Transverse colon (tissue), 4 donors: Measurements from ENCODE around the gene PGS1. TPM values are rescaled to one million over a fixed set of nuclear protein-coding genes. Genes with fewer than 3 reads are reported as not detected.

Experiments
- DNase-seq: peaks from one replicate; pipeline ENCODE4 v3.0.0-alpha.2; 2019
- H3K27ac ChIP-seq, 4 donors: fragments of 200-600 bp; sonication (generic); 2 replicates each; pipeline ENCODE4 v1.5.1; 2016 to 2018; ENCODE audit warnings: inconsistent platforms in 4 of 4
- H3K27me3 ChIP-seq: fragments of 200-600 bp; sonication (generic); 2 replicates; pipeline ENCODE4 v1.5.1; 2017; ENCODE audit warnings: inconsistent platforms
- H3K36me3 ChIP-seq, 4 donors: fragments of 200-600 bp; sonication (generic); 2 replicates each; pipeline ENCODE4 v1.5.1; 2017 to 2019; ENCODE audit warnings: inconsistent platforms in 4 of 4
- H3K4me1 ChIP-seq, 4 donors: fragments of 200-600 bp; sonication (generic); 2 replicates each; pipeline ENCODE4 v1.5.1; 2017 to 2020; ENCODE audit warnings: inconsistent platforms in 4 of 4
- H3K4me3 ChIP-seq, 4 donors: fragments of 200-600 bp; sonication (generic); 1 replicate in 1 of 4; 2 replicates in 3 of 4; pipeline versions ENCODE4 v1.5.1 to v1.6.1; 2017 to 2019; ENCODE audit warnings: inconsistent platforms in 4 of 4
- H3K9me3 ChIP-seq, 2 donors: fragments of 200-600 bp; sonication (generic); 2 replicates each; pipeline ENCODE4 v1.5.1; 2017 to 2019; ENCODE audit warnings: inconsistent platforms in 2 of 2
- EP300 ChIP-seq: sonication (generic); formaldehyde crosslinking; IDR thresholded peaks from one replicate; pipeline ENCODE4 v1.6.1; 2017; ENCODE audit warnings: antibody characterized with exemption, low read depth
- POLR2A ChIP-seq: fragments of 450-650 bp; IDR thresholded peaks from one replicate; pipeline ENCODE4 v1.6.1; 2016; ENCODE audit warnings: antibody characterized with exemption, mild to moderate bottlenecking, moderate library complexity
- POLR2AphosphoS5 ChIP-seq, 3 donors: sonication (generic); formaldehyde crosslinking; IDR thresholded peaks; one replicate each; pipeline ENCODE4 v1.6.1; 2016; ENCODE audit warnings: antibody characterized with exemption in 3 of 3
- WGBS, 2 donors: methylation state at CpG; one replicate each; pipeline ENCODE4 v1.1.5; 2018; ENCODE audit warnings: low coverage in 1 of 2; 5-methylcytosine and 5-hydroxymethylcytosine counted together
- in situ Hi-C, 4 donors: fragments of 200-750 bp; cut with MboI; loops; one replicate each; pipeline versions ENCODE4 v1.15.0 to v1.15.1; 2017; ENCODE audit warnings: low sequenced_read_pairs in 3 of 4, low pct_ligation_motif_present in 1 of 4, low pct_unique_long_range_greater_than_20kb in 1 of 4
- intact Hi-C: fragments of 100-400 bp; cut with DNase I; formaldehyde crosslinking; loops from one replicate; pipeline ENCODE4 v1.15.1; 2023; ENCODE audit warnings: low total_unique reads
- total RNA-seq, 4 donors: library from RNA; depleted of rRNA; stranded (reverse); fragments of >200 nt; gene quantifications; one replicate each; pipeline ENCODE4 v1.1.0, GENCODE V29; 2016
- TF ChIP-seq, protein P1 (sequence below), 5 experiments: fragments of 200-600 bp in 3 of 5; fragments of 450-650 bp in 2 of 5; sonication (generic) in 3 of 5; IDR thresholded peaks; 1 replicate in 2 of 5; 2 replicates in 3 of 5; pipeline ENCODE4 v1.5.1; 2016 to 2017; ENCODE audit warnings: antibody characterized with exemption in 5 of 5, inconsistent platforms in 3 of 5, mild to moderate bottlenecking in 2 of 5, moderate library complexity in 1 of 5

The PGS1 gene
- total RNA-seq, 4 donors from 2014 or later: 32.1 to 77.6 (median 60.1) TPM

DNA sequence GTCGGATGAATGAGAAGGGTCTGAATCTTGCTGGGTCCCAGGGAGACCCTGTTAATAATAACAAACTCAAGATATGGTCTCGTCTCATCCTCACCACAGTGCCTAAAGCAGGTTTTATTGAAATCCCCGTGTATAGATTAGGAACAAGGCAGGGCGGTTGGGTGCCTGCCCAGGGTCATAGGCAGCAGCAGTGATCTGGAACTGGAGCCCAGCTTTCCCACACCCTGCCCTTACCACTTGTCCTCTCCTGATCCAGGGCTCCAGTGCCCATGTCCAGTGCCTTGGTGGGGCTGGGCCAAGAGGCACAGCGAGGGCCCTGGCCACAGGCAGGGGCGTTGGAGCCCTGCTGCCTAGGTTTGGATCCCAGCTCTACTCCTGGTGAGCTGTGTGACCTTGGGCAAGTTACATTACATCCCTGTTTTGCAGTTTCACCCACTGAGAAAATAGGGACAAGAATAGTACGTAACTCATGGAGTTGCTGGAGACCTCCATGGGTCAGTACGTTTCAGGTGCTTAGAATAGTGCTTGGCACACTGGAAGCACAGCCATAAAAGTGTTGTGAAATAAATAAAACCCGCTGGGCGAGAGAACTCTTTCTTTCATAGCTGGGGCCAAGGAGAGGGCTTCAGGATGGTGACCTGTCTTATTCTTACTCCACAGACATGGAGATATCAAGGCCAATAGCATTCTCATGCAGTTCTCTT, 32.5 kb upstream of the PGS1 start:
- Histone ChIP-seq H3K4me3 (no peak overlapping the region), H3K4me1 (peaks cover 25 to 55% (median 32%) of the 10 kb centered on the region in 4 donors), H3K27ac (no peak overlapping the region), H3K9me3 (no peaks in the 10 kb centered on the region), H3K36me3 (no peaks in the 10 kb centered on the region), H3K27me3 (no peaks in the 10 kb centered on the region)
- intact Hi-C loops (no loop called here), in situ Hi-C loops (no loop called here)
- DNase-seq: no peak
- 67 to 80% methylated on average over 2 to 8 of the region's 10 CpGs for WGBS, 2 donors
- TF ChIP-seq POLR2AphosphoS5 (IDR thresholded peaks at IDR 0.05) (no peak), EP300 (no peak), POLR2A (no peak)
- TF ChIP-seq, protein P1, sequence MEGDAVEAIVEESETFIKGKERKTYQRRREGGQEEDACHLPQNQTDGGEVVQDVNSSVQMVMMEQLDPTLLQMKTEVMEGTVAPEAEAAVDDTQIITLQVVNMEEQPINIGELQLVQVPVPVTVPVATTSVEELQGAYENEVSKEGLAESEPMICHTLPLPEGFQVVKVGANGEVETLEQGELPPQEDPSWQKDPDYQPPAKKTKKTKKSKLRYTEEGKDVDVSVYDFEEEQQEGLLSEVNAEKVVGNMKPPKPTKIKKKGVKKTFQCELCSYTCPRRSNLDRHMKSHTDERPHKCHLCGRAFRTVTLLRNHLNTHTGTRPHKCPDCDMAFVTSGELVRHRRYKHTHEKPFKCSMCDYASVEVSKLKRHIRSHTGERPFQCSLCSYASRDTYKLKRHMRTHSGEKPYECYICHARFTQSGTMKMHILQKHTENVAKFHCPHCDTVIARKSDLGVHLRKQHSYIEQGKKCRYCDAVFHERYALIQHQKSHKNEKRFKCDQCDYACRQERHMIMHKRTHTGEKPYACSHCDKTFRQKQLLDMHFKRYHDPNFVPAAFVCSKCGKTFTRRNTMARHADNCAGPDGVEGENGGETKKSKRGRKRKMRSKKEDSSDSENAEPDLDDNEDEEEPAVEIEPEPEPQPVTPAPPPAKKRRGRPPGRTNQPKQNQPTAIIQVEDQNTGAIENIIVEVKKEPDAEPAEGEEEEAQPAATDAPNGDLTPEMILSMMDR (IDR thresholded peaks at IDR 0.05): no peak

DNA sequence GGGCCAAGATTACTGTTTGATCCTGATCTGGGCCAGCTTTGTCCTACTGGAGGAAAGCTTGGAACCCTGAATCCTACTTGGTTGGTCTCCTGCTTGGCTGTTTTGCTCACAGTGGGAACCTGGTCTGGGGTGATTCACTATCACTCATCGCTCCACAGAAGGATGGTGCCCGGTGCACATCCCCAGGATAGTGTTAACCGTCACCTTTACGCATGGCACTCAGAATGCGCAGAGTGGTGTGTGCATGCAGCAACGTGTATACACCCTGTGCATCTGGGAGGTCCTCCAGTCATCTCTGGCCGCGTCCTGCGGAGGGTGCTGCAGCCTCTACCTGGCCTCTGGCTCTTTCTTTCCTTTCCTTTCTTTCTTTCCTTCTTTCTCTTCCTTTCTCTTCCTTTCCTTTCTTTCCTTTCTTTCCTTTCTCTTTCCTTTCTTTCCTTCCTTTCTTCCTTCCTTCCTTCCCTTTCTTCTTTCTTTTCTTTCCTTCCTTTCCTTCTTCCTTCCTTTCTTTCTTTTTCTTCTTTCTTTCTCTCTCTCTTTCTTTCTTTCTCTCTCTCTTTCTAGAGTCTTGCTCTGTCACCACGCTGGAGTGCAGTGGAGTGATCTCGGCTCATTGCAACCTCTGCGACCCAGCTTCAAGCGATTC, 31.7 kb upstream of the PGS1 start:
- intact Hi-C loops: no loop called here
- no peaks in the 10 kb centered on the region for H3K36me3 ChIP-seq
- no peaks in the 10 kb centered on the region for H3K27me3 ChIP-seq
- TF ChIP-seq POLR2AphosphoS5 (IDR thresholded peaks at IDR 0.05): no peak
- TF ChIP-seq EP300: no peak
- TF ChIP-seq, protein P1 (IDR thresholded peaks at IDR 0.05): no peak
- TF ChIP-seq POLR2A: no peak
- H3K27ac ChIP-seq: no peak overlapping the region
- peaks cover 21 to 56% (median 28%) of the 10 kb centered on the region in 4 donors for H3K4me1 ChIP-seq
- 88 to 90% methylated on average over 10 to 13 of the region's 13 CpGs for WGBS, 2 donors
- in situ Hi-C loops: no loop called here
- DNase-seq: no peak
- H3K9me3 ChIP-seq: no peaks in the 10 kb centered on the region
- no peak overlapping the region for H3K4me3 ChIP-seq

DNA sequence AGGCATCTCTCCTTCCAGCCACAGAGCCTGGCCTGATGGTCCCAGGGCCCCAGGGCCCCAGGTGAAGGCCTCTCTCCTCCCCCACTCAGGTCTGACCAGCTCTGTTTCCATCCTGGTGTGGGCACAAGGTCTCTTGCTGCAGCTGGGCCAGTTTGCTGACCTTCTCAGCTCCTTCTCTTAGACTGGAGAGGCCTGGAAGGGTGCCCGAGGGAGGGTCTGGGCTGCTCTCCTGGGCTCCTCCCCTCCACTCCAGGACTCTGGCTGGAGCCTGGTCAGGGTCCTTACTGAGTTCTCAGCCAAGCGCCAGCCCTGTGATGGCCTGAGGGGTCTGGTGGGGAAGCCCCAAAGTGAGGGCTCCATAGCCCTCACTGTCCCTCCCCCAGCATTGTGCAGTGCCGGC, 31.0 kb upstream of the PGS1 start:
- in situ Hi-C loops (no loop called here), intact Hi-C loops (no loop called here)
- Histone ChIP-seq H3K4me3 (no peak overlapping the region), H3K36me3 (no peaks in the 10 kb centered on the region), H3K27me3 (no peaks in the 10 kb centered on the region), H3K27ac (no peak overlapping the region), H3K4me1 (peaks cover 24 to 58% (median 30%) of the 10 kb centered on the region in 4 donors), H3K9me3 (no peaks in the 10 kb centered on the region)
- TF ChIP-seq POLR2A: no peak
- TF ChIP-seq, protein P1 (IDR thresholded peaks at IDR 0.05): no peak
- no peak for TF ChIP-seq POLR2AphosphoS5 (IDR thresholded peaks at IDR 0.05)
- no peak for TF ChIP-seq EP300
- DNase-seq: no peak
- WGBS, 2 donors: 90% methylated on average over 3 of the region's 3 CpGs; no CpG with 5 or more reads in 1 of the 2 donors

DNA sequence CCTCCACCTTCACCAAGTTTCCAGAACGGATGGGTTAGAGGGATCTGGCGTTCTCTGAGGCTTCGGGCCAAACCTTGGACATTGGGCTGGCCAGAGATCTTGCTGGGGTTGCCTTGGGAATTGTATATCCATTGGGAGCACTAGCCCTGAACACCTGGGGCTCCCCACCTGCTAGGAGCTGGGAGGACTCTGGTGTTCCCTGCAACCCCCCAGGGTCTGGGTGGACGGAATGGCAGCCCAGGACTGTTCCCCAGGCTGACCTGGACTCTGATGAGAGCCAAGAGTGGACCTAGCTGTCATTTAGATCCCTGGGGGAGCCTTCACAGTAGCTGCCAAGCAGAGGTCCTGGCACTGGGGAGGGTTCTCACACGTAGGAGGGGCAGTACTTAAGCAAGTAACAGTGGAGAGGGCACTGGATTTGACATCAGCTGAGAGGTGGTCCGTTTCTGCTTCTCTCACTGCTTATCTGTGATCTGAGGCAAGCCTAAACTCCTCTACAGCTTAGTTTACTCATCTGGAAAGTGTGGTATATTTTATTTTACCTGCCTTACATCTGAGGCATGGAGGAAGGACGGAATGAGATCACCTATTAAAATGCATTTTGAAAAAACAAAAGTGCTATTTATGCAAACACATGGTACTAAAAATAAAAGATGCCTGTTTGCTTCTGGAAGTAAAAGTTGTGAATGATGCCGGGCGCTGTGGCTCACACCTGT, 30.2 kb upstream of the PGS1 start:
- 81 to 86% methylated on average over 1 to 9 of the region's 9 CpGs for WGBS, 2 donors
- Histone ChIP-seq H3K36me3 (no peaks in the 10 kb centered on the region), H3K27ac (no peak overlapping the region), H3K4me3 (no peak overlapping the region), H3K27me3 (no peaks in the 10 kb centered on the region), H3K4me1 (peaks cover 20 to 56% (median 27%) of the 10 kb centered on the region in 4 donors), H3K9me3 (no peaks in the 10 kb centered on the region)
- DNase-seq: no peak
- TF ChIP-seq POLR2A (no peak), POLR2AphosphoS5 (IDR thresholded peaks at IDR 0.05) (no peak), EP300 (no peak)
- TF ChIP-seq, protein P1 (IDR thresholded peaks at IDR 0.05): no peak
- intact Hi-C loops: no loop called here
- in situ Hi-C loops: no loop called here
